HG03175 (cell line): Measurements from ENCODE around the gene TFIP11.

Experiments
- ATAC-seq: cut with Tn5 transposase; IDR thresholded peaks from one replicate; pipeline ENCODE4 v1.9.1; 2021; ENCODE audit warnings: mild to moderate bottlenecking, moderate library complexity; ENCODE audit not compliant: unreplicated experiment

TFIP11 gene

DNA sequence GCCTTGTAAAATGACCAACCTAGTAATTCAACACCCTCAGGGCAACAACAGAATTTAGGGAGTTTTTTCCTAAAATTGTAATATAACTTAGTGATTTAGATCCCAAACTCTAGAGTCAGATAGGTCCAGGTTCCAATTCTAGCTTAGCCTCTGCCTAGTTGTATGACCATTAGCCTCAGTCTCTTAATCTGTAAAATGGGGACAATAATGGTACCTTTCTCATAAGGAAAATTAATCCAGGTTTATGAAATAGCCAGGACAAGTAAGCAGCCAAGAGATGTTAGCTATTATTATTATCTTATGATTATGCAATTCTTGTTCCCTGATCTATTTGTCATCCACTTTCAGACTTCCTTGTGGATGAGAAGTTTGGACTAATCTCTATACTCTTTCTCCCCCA, 4.1 kb downstream of the TFIP11 start:
- no peak for ATAC-seq

DNA sequence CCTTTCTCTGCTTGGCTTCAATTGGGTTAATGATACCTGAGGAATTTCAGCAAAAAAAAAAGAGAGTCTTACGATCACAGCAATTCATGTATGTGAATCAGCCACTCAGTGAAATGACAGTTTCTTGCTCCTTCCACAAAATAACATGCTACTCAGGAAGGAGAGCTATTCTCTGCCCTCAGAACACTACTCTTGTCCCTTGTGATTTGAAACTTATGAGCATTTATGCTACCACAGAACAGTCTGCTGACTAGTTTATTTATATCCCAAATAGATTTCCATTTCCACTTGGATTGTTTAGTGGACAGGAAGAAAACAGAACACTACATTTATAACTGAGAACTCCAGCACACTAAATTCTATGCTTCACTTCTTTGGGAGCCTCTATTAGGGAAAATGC, 8.5 kb downstream of the TFIP11 start:
- ATAC-seq = no peak

DNA sequence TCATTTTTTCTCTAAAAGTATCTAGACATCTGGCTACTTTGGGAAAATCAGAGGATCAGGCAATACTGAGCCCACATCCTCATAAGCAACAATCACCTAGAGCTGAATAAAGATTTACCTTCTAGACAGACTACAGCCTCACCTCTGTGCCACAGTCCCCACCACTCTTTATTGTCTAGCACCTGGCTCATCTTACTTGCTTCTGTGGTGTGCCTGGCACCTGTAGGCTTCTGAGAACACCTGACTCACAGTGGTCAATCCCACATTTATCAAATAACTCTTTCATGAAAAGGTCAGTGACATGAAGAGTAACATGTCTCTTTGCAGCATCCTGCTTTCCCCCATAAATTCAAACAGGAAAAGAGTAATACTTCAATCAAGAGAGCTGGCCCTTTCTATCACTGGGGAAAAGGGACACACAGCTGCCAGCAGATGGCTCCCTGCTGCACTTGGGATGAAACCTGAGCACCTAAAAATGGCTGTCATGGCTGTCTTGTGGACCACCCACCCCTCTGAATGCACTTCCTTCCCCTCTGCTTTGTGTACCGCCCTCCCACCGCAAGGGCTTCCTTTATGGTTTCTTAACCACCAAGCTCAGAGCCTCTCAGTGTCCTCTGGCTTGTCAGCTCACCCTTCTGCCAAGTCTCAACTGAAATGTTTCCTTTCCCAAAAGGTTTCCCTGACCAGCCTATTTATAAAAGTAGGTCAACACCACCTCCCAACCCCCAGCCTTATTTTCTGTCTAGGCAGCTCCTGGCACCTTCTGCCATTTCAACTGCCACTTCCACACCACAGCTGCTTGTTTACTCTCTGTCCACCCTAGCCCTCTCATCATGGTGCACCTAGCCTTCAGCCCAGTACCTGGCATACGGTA, 9.3 kb downstream of the TFIP11 start:
- no peak for ATAC-seq

DNA sequence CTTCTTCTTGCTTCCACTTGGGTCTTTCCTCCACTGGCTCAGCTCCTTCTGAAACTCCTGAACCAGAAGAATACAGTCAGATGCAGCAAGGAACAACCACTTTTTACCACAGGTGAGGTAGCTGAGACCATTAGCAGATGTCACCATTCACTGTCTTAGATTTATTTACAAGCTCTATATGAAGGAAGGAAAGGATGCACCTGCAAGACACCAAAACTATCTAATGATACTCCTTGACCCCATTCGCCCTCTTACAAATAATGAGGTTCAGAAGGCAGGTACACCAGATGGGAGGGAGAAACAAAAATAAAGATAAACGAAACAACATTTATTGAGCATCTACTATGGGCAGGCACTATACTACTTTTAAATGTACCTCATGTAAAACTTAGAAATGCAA, 10.3 kb downstream of the TFIP11 start:
- ATAC-seq = no peak

DNA sequence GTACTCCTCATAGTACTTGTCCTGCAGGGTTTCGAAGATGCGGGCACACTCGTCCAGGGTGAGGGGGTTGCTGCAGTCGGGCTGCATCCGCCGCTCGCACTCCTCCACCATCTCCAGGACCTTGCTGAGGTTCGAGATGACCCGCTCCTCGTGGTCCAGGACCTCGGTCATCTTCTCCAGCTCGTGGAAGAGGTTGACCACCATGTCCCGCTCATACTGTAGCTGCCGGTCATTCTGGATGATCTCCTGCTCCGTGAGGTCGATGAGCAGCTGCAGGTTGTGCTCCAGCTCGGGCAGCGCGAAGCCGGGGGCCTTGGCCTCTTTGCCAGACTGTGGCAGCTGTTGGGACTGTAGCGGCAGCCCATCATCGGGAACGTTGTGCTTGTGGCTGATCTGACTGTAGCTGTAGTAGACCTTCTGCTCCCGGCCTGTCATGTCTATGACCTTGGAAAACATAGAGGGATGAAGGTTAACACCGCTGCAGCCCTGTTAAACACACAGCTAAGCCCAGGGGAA, 13.0 kb downstream of the TFIP11 start:
- ATAC-seq = no peak

DNA sequence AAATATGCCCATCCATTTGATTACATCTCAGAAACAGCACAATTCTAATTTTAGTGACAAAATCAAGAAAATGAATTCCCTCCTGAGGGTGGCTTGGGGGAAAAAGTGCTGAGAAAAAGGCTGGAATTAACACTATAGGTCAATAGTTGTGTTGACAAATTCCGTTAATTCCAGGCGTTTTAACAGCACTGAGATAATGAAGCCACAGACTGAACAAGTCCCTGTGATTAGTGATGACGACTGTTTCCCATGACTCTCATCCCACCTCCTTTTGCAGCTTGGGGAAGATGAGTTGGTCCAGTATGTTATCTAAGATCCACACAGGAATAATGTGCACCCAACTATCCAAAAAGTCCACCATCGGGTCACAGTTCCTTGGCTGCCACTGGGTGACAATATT, 15.8 kb downstream of the TFIP11 start:
- ATAC-seq = no peak

DNA sequence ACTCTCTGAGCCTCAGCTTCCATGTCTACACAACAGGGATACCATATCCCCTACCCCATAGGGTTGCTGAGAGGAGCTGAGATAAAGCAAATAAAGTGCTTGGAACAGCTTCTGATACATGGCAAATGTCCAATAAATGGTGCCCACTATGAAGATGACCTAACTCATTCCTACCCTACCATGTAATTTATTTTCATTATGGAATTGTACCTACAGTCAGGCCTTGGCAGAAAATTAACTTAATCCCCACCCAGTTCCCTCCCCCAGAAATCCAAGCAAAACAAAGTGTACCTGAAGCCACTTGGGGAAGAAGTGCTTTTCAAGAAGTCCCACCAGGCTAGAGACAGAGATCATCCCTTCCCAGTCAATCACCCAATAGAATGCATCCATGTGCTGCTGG, 17.8 kb downstream of the TFIP11 start:
- no peak for ATAC-seq

DNA sequence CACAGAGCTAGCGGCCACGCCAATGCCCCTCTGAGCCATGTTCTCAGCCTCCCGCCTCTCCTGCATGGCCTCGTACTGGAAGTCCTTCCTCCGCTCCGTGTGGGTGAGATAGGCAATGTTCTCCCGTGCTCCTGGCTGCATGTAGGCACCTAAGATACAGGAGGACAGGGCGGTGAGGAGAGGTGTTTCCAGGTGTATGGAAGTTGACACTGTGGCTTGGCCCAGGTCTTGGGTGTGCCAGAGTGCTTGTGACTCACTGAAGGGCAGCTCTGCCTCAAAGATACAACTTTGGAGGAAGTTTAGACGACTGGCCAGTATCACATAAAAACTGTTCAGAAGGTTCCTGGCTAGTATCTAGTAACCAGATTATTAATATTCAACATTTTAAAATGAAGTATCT, 20.1 kb downstream of the TFIP11 start:
- no peak for ATAC-seq

DNA sequence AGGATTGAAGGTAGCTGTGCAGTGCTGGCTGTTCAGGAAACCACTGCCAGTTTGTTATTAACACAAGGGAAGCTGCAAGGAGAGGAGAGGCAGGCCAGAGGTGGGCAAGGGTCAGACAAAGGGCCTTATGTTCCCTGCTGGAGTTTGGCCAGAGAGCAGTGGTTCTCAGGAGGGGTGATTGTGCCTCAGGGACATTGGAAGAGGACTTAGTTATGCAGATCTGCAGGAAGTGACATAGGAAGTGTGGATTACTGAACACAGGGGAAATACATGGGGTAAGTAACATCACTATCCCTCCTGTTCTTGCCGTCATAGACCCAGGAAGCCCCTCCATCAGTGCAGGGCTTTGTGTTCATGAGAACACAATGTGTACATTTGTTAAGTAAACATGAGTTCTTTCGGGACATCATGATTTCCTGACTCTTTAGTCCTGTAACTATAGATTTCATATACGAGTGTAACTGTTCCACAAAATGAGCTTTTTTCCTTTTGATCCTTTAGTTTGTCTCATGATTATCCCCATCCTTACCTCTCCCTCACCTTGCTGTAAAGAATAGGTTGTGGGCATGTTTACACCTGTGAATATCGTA, 22.7 kb downstream of the TFIP11 start:
- ATAC-seq = no peak

DNA sequence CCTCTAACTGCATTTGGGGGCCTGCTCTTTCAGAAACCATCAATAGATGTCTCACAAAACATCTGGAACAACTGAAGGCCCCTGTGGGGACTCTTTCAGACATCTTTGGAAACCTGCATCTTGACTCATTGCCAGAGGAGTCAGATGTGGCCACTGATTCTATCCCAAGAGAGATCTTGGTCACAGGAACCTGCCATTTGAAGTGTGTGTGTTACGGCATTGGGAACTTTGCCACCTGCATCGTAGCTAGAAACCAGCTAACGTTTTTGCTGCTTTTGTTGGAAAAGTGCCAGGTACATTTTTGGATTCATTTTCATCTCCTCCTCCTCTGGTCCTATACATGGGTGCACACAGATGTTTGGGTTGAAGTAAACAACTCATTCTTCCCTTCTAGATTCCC, 24.3 kb downstream of the TFIP11 start:
- no peak for ATAC-seq

DNA sequence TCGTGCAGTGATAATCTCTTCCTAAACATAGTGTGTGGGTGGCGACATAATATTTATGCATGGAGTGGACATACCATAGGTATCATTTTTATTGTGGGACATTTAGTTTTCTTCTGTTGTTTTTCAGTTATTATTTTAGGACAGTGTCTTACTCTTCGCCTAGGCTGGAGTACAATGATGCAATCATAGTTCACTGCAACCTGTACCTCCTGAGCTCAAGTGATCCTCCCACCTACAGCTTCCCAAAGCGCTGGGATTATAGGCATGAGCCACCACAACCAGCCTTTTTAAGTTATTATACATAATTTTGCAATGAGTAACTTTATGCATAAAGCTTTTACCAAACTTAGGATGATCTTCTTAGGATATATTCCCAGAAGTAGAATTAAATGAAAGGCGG, 25.9 kb downstream of the TFIP11 start:
- no peak for ATAC-seq

DNA sequence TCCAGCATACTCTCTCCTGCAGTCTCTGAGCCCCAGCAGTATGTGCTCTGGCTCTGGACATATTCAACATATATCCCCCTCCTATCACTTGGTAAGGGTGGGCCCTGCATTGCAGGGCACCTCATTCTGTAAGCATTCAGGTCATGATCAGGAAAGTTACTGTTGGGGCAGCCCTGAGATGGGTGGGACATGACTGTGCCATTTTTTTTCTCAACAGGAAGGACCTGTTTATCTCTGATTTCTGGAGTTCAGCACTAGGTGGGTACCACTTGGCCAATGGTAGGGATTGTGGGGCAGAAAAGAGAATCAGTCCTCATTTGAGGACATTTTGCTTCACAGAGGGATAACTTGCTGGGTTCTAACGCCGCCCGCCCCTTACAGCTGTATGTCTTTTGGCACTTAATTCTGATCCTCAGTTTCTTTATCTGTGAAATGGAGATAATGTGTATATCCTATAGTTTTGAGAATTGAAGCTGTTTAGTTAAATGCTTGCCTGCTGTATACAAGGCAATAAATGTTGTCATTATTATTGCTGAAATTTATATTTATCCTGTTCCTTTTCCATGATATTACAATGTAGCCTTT, 26.4 kb downstream of the TFIP11 start:
- ATAC-seq = no peak

DNA sequence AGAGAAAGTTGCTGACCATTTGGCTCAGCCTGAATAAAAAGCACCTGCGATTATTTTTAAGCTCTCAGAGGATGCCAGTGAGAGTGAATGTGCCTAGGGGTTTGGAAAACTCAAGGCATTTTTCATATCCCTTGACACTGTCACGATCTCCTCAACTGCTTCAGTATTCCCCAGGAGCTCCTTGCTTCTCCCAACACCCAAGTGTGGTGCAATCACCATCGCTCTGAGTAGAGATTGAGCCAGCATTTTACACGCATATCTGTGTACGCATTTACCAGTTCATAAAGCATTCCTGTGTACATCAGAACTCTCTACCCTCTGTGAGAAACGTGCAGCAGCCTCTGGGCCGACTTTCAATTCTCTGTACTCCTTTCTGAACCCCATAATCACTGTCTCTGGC, 27.3 kb downstream of the TFIP11 start:
- ATAC-seq = no peak

DNA sequence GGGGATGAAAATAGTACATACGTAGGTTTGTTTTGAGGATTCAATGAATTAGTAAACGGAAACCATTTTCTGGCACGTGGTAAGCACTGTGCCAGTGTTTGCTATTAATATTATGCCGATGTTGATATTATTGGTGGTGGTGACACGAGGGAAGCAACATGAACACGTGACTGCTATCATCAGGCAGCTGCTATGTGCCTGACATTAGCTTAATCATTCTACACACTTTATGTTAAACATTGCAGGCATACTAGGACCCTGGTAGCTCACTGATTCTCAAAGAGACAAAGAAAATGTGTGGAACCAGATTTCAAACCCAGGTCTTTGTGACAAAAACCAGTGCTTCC, 27.9 kb downstream of the TFIP11 start:
- ATAC-seq = no peak

DNA sequence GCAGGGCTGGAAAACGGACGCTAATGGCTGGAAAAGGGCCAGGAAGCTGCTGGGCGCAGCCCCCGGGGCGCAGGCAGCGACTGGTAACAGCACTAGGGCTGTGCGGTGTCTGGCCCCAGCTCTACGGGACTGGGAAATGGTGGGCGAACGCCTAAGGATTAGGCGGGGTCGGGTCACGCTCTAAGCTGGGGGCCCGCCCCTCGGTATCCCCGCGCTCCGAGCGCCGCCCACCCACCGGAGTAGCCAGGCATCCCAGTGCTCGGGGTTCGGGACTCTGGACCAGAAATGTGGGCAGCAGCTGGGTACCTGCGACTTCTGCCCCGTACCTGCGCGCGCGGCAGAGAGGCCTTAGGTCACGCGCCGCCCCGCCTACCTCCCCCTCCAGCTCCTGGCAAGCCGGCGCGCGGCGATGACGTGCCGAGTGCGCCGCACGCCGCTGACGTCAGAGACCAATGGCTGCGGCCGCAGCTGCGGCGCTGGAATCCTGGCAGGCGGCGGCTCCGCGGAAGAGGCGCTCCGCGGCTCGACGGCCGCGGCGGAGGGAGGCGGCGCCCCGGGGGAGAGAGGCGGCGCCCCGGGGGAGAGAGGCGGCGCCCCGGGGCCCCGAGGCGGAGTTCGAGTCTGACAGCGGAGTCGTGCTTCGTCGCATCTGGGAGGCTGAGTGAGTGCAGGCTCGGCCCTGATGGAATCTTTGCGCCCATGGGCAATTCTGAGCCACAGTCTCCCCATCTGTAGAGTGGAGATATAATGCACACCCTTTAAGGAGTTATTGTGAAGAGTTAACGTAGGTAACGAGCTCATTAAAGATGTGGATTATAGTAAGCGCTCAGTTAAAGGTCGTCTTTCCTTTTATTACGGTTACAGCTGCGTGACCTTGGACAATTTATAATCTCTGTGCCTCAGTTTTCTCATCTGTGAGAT, 28.6 kb downstream of the TFIP11 start, which contains the start of the genes HPS4 and SRRD:
Gene HPS4, minus strand, starts transcription at position 345 of the 921 bp plus-strand sequence. CDS start 2,021 bp downstream, outside the sequence.
Gene SRRD, plus strand, starts transcription at position 439 of the 921 bp plus-strand sequence. Its CDS starts 14 bp downstream, at position 453.
- peak; percentile 64 for ATAC-seq

DNA sequence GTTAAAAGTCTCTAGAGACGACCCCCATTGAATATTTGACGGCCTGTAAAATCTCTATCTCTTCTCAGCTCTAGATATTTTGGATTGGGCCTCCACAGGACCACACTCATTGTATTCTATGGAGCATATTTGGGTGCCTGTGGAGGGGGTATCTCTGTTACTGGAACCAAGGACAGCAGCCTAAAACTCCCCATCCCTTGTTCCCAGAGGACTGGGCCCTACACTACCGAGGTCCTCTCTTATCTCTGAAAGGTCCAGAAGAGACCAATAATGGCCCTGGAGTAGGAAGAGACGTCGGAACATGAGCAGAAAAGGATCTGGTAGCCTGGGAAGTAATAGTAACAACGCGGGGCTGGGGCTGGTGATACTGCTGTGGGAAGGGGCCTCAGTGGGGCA, 29.2 kb downstream of the TFIP11 start:
- ATAC-seq = no peak

DNA sequence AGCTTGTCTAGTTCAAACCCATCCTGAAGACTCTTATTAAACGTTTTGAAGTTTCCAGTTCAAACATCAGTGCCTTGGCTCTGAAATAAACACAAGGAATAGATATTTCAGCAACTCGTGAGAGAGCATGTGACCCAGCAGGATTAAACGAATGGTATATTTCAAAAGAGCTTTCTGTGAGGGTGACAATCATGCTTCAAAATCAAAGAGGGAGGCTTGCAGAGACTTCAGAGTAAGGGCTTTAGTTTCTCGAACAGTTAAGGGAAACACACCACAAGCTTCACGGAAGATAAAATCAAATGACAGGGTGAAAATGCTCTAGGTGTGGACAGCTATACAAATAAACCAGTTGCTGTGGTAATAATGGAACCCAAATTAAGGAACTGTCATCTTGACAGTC, 30.1 kb downstream of the TFIP11 start:
- no peak for ATAC-seq

DNA sequence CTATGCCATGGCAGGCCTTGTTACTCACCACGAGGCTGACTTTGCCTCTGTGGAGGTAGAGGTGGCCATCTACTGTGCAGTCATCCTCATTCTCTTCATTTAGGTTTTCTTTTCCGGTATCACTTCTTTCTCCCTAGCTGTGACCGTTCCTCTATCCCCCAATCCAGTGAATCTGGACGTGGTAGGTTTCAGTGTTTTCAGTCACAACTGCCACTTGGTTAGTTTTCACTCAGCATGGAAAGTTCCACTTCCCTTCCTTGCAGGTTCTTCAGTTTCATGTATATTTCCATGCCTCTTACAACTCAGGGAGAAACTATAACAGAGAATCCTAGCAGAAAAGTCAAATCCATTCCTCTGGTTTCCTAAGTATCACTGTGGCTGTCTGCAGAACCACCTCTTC, 30.6 kb downstream of the TFIP11 start:
- ATAC-seq = no peak

DNA sequence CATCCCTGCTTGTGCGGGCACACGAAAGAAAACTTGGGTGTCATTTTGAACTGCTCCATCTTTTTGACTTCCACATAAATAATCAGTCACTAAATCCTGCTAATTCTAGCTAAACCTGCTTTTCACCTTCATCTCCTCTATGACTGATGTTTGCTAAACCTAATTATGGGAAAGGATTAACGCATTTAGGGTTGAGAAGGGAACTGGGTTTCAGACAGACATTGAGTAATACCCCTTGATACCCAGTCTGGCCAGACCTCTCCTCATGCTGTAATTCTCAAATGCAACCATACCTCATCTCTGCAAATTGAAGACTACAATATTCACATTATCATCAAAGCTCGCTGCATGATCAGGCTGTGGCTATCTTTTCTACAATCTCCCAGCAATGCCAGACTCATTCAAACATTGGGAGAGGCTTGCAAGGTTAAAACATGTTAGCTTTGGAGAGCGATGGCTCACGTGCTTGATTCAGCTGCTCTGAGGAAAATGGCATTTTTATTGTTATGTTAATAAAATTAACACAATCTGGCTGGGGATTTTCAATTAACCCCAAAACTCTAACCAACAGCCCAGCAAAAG, 31.1 kb downstream of the TFIP11 start:
- ATAC-seq = no peak

DNA sequence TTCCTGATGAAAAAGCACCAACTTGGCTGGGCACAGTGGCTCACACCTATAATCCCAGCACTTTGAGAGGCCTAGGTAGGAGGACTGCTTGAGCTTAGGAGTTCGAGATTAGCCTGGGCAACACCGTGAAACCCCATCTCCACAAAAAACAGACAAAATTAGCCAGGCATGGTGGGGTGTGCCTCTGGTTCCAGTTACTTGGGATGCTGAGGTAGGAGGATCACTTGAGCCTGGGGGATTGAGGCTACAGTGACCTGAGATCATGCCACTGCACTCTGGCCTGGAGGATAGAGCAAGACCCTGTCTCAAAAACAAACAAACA, 31.7 kb downstream of the TFIP11 start:
- no peak for ATAC-seq
